ENCODE measurements around the gene CA10. TPM values are rescaled to one million over a fixed set of nuclear protein-coding genes. Genes with fewer than 3 reads are reported as not detected.

Gene CA10
- total RNA-seq, 1 experiment from 2014 or later: not detected

- POLR2A ChIA-PET: no interaction called here
- H3K9me3 Mint-ChIP-seq (ENCODE audit: unreplicated experiment): no peaks in the 10 kb centered on the region
Observed at GRCh38 chr17:51830451-51830850, 328.1 kb downstream of the CA10 start.

GRCh38 chr17:51828901-51829300 is 329.6 kb downstream of the CA10 start:
- no peaks in the 10 kb centered on the region for H3K36me3 Mint-ChIP-seq (ENCODE audit: insufficient read depth, unreplicated experiment)
- CTCF ChIA-PET: no interaction called here
- H3K9me3 ChIP-seq: no peaks in the 10 kb centered on the region
- no peak overlapping the region for H3K4me3 ChIP-seq (ENCODE audit: low read depth, low read length)
- no peaks in the 10 kb centered on the region for H3K4me1 ChIP-seq
- no TSS peak for BruUV-seq (replicated peaks)
- TF ChIP-seq, protein P1, sequence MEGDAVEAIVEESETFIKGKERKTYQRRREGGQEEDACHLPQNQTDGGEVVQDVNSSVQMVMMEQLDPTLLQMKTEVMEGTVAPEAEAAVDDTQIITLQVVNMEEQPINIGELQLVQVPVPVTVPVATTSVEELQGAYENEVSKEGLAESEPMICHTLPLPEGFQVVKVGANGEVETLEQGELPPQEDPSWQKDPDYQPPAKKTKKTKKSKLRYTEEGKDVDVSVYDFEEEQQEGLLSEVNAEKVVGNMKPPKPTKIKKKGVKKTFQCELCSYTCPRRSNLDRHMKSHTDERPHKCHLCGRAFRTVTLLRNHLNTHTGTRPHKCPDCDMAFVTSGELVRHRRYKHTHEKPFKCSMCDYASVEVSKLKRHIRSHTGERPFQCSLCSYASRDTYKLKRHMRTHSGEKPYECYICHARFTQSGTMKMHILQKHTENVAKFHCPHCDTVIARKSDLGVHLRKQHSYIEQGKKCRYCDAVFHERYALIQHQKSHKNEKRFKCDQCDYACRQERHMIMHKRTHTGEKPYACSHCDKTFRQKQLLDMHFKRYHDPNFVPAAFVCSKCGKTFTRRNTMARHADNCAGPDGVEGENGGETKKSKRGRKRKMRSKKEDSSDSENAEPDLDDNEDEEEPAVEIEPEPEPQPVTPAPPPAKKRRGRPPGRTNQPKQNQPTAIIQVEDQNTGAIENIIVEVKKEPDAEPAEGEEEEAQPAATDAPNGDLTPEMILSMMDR (IDR thresholded peaks at IDR 0.05; ENCODE audit: insufficient read depth in 1 of 2, low read depth in 1 of 2, low read length in 1 of 2, severe bottlenecking in 1 of 2, unreplicated experiment in 1 of 2): no peak
- no peaks in the 10 kb centered on the region for H3K4me1 Mint-ChIP-seq (ENCODE audit: low read depth, unreplicated experiment)
- H3K9me3 Mint-ChIP-seq (ENCODE audit: unreplicated experiment): no peaks in the 10 kb centered on the region
- POLR2A ChIA-PET: no interaction called here
- H3K27ac Mint-ChIP-seq (ENCODE audit: unreplicated experiment): no peak overlapping the region
- intact Hi-C loops (cut with micrococcal nuclease; ENCODE audit: unreplicated experiment): no loop called here
- peaks cover 6% of the 10 kb centered on the region for H3K27me3 Mint-ChIP-seq (ENCODE audit: insufficient read depth, unreplicated experiment)
- no peak for DNase-seq
- no peaks in the 10 kb centered on the region; the same call in 1 of the 2 replicates for H3K27me3 ChIP-seq (replicated peaks; ENCODE audit: control insufficient read depth, insufficient read depth, low read length)
- no peak overlapping the region for H3K4me3 Mint-ChIP-seq (ENCODE audit: unreplicated experiment)
- no peaks in the 10 kb centered on the region for H3K36me3 ChIP-seq (ENCODE audit: control insufficient read depth, insufficient read depth, low read length)

More at GRCh38 chr17:51830451-51830850, 328.1 kb downstream of the CA10 start:
- intact Hi-C loops (cut with micrococcal nuclease; ENCODE audit: unreplicated experiment): no loop called here
- Mint-ChIP-seq H3K27me3 (ENCODE audit: insufficient read depth, unreplicated experiment) (peaks cover 3% of the 10 kb centered on the region), H3K27ac (ENCODE audit: unreplicated experiment) (no peak overlapping the region), H3K4me1 (ENCODE audit: low read depth, unreplicated experiment) (no peaks in the 10 kb centered on the region), H3K36me3 (ENCODE audit: insufficient read depth, unreplicated experiment) (no peaks in the 10 kb centered on the region), H3K4me3 (ENCODE audit: unreplicated experiment) (no peak overlapping the region)
- no peaks in the 10 kb centered on the region; the same call in 1 of the 2 replicates for H3K27me3 ChIP-seq (replicated peaks; ENCODE audit: control insufficient read depth, insufficient read depth, low read length)
- BruUV-seq (replicated peaks): no TSS peak
- TF ChIP-seq, protein P1 (IDR thresholded peaks at IDR 0.05; ENCODE audit: insufficient read depth in 1 of 2, low read depth in 1 of 2, low read length in 1 of 2, severe bottlenecking in 1 of 2, unreplicated experiment in 1 of 2): no peak
- DNase-seq: no peak
- H3K9me3 ChIP-seq: no peaks in the 10 kb centered on the region
- H3K36me3 ChIP-seq (ENCODE audit: control insufficient read depth, insufficient read depth, low read length): no peaks in the 10 kb centered on the region
- no peak overlapping the region for H3K4me3 ChIP-seq (ENCODE audit: low read depth, low read length)
- CTCF ChIA-PET: interaction anchor here (0.6 kb wide), 1 partner anchor 9 kb away, joined by 7 read pairs; no protein-coding TSS in a partner anchor
- H3K4me1 ChIP-seq: no peaks in the 10 kb centered on the region

DNA sequence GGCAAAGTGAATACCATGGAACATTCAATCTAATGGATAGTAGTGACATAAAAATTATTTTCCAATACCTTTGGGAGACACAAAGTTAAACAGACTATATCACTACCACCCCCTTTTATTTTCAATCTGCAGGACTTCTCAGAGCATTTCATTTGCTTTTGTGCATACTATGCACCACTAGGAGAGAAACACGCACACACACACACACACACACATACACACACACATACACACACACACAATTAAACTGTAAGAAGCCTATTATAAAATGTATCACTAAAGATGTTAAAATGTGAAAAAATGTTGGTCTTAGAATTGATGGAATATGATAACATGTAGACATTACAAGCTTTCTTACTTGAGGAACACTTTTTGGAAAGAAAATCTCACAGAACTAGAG is 331.4 kb downstream of the CA10 start:
- H3K27me3 Mint-ChIP-seq (ENCODE audit: insufficient read depth, unreplicated experiment): peaks cover 9% of the 10 kb centered on the region
- BruUV-seq (replicated peaks): no TSS peak
- H3K36me3 ChIP-seq (ENCODE audit: control insufficient read depth, insufficient read depth, low read length): no peaks in the 10 kb centered on the region
- no peaks in the 10 kb centered on the region for H3K9me3 ChIP-seq
- no peak for DNase-seq
- H3K4me3 ChIP-seq (ENCODE audit: low read depth, low read length): no peak overlapping the region
- H3K4me1 Mint-ChIP-seq (ENCODE audit: low read depth, unreplicated experiment): no peaks in the 10 kb centered on the region
- no peak overlapping the region for H3K27ac Mint-ChIP-seq (ENCODE audit: unreplicated experiment)
- no peaks in the 10 kb centered on the region for H3K36me3 Mint-ChIP-seq (ENCODE audit: insufficient read depth, unreplicated experiment)
- intact Hi-C loops (cut with micrococcal nuclease; ENCODE audit: unreplicated experiment): no loop called here
- no peaks in the 10 kb centered on the region; the same call in 1 of the 2 replicates for H3K27me3 ChIP-seq (replicated peaks; ENCODE audit: control insufficient read depth, insufficient read depth, low read length)
- POLR2A ChIA-PET: no interaction called here
- CTCF ChIA-PET: no interaction called here
- H3K9me3 Mint-ChIP-seq (ENCODE audit: unreplicated experiment): no peaks in the 10 kb centered on the region
- H3K4me1 ChIP-seq: no peaks in the 10 kb centered on the region
- TF ChIP-seq, protein P1 (IDR thresholded peaks at IDR 0.05; ENCODE audit: insufficient read depth in 1 of 2, low read depth in 1 of 2, low read length in 1 of 2, severe bottlenecking in 1 of 2, unreplicated experiment in 1 of 2): no peak
- H3K4me3 Mint-ChIP-seq (ENCODE audit: unreplicated experiment): no peak overlapping the region

Measured in Caco-2 (cell line).